Measurements from ENCODE around the gene PGAP3.

Gene PGAP3

DNA sequence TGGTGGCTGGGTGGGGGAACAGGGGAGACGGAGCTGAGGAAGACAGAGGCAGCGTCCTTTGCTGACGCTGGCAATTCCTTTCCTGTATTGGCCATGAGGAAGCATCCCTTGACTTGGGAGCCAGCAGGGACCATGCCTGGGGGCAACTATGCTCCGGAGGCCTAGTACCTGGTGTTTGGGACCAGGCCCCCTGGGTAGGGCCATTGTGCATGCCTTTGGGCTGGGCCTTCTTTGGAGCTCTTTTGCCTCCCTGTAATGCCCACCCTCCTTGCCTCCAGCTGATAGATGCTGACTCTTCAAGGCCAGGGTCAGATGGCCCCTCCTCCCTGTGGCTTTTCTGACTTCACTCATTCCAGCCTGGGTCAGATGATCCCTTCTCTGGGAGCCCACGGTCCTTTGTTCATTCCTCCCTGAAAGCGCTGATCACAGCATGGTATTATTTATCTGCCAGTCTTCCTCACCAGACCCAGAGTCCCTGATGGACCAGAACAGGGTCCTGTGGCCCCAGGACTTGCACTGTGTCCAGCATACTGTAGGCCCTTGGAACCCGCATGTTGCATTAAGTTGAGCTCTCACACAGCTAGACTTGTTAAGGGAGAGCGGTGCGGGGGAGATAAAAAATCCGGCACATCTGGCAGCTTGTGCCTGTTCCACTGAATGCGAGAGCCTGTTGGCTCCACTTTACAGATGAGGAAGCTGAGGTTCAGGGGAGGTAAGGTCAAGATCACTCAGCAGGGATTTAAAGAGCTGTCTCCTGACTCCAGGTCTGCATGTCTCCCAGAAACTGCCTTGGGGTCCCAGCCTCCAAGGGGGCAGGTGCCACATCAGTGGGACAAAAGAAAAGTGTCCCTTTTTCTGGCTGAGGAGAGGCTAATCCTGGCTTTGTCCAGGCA, 48.0 kb downstream of the PGAP3 start:
- no peak for DNase-seq (ENCODE audit: low spot score)
- no peak for TF ChIP-seq CTCF (IDR thresholded peaks at IDR 0.05)
- no peak overlapping the region for H3K27ac ChIP-seq
- H3K4me3 ChIP-seq, result no peak overlapping the region

DNA sequence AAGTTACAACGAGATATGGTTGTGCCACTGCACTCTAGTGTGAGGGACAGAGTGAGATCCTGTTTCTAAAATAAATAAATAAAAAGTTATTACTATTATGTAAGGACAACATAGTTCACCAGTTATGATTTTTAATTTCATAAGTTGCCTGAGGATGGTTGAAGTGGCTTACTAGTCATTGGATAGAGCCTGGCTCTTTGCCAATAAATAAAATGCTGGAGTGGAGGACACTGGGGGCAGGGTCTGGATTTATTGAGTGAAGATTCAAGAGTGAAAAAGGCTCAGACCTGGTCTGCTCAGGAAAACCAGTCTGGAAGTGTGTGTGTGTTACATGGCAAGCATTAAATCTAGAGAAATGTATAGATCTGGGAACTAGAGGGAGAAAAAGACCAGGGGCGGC, 48.8 kb downstream of the PGAP3 start:
- TF ChIP-seq CTCF (IDR thresholded peaks at IDR 0.05), result no peak
- no peak for DNase-seq (ENCODE audit: low spot score)
- Histone ChIP-seq H3K4me3 (no peak overlapping the region), H3K27ac (no peak overlapping the region)

- DNase-seq (ENCODE audit: low spot score), result no peak
- peak overlapping the region; percentile 99 for H3K4me3 ChIP-seq
- TF ChIP-seq CTCF (IDR thresholded peaks at IDR 0.05), result no peak
- H3K27ac ChIP-seq, result no peak overlapping the region
These were observed 49.5 kb downstream of the PGAP3 start for GRCh38 chr17:39638317-39638716.

DNA sequence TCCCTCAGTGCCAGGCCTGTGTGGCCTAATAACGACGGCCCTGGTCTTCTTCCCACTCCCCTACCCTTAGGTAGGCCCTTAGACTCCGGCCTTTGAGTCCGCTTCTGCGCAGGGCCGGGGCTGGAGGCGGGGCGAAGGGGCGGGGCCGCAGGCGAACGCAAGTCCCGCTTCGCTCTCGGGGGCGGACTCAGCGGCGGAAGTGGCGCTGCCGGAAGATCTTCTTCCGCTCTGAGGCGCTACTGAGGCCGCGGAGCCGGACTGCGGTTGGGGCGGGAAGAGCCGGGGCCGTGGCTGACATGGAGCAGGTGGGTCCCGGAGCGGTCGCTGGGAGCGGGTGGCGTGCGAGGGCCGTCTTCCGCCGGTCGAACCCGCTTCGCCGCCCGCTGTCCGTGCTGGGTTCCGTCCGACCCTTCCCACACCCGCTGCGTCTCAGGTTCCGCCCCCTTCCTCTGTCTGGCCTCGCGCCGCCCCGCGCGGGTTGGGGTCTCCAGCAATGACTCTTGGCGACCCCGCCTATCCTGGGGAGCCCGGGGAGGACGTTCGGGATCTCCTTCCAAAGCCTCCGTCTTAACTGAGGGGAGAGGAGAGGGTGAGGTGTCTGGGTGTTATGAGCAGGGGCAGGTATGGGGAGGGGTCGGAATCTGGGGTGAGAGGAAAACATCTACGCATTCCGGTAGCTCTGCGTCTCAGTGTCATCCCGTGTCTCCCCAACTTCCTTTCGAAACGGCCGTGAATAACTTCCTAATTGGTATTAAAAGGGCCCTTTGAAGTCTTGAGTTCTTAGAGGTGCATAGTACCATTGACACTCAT, 50.7 kb downstream of the PGAP3 start, which contains the start of gene STARD3:
Gene STARD3 (plus strand): TSS at position 218 of the 810 bp plus-strand sequence. CDS start 16,388 bp downstream, outside the sequence.
- peak; percentile 92 for DNase-seq (ENCODE audit: low spot score)
- Histone ChIP-seq H3K4me3 (peak within 1 kb of the TSS; percentile 99), H3K27ac (peak within 1 kb of the TSS; percentile 80 to 97)
- TF ChIP-seq CTCF (IDR thresholded peaks at IDR 0.05), result no peak

- TF ChIP-seq CTCF (IDR thresholded peaks at IDR 0.05), result no peak
- peak overlapping the region; percentile 80 to 97 for H3K27ac ChIP-seq
- no peak for DNase-seq (ENCODE audit: low spot score)
- peak overlapping the region; percentile 99 for H3K4me3 ChIP-seq
These were observed 51.3 kb downstream of the PGAP3 start for GRCh38 chr17:39636587-39636926.

- Histone ChIP-seq H3K27ac (peak overlapping the region in 1 of 2 donors; percentile 97), H3K4me3 (no peak overlapping the region)
- DNase-seq (ENCODE audit: low spot score), result no peak
- no peak for TF ChIP-seq CTCF (IDR thresholded peaks at IDR 0.05)
These were observed 52.2 kb downstream of the PGAP3 start for GRCh38 chr17:39635614-39636176.

All from coronary artery (tissue), 2 donors.